Thoracic aorta (tissue), 2 donors: ENCODE data around the gene LPIN1. TPM values are rescaled to one million over a fixed set of nuclear protein-coding genes. Genes with fewer than 3 reads are reported as not detected.
A peak's percentile ranks its signal among the peaks of the same experiment; 100 is the strongest.

Experiments
- ATAC-seq: fragments of 150-250 bp; one replicate; pipeline ENCODE4 v1.8.0; 2017; ENCODE audit warnings: low read depth; ENCODE audit not compliant: insufficient number of reproducible peaks, low FRiP score
- DNase-seq: peaks from one replicate; pipeline ENCODE4 v3.0.0-alpha.2; 2020; ENCODE audit warnings: low spot score
- H3K27ac ChIP-seq, 2 donors: fragments of 200-600 bp; sonication (generic); 1 replicate in 1 of 2; 2 replicates in 1 of 2; pipeline ENCODE4 v1.5.1; 2016; ENCODE audit warnings: mild to moderate bottlenecking in 2 of 2, moderate library complexity in 2 of 2
- H3K27me3 ChIP-seq: fragments of 200-600 bp; sonication (generic); replicated peaks from 2 replicates; pipeline ENCODE4 v1.6.0; 2016; ENCODE audit warnings: mild to moderate bottlenecking; ENCODE audit not compliant: insufficient read depth
- H3K36me3 ChIP-seq: fragments of 200-600 bp; sonication (generic); one replicate; pipeline ENCODE4 v1.5.1; 2016
- H3K4me1 ChIP-seq, 2 donors: fragments of 200-600 bp; sonication (generic); 1 replicate in 1 of 2; 2 replicates in 1 of 2; pipeline versions ENCODE4 v1.5.1 to v1.6.0; 2016; ENCODE audit warnings: low read depth in 2 of 2, mild to moderate bottlenecking in 1 of 2; ENCODE audit not compliant: control insufficient read depth in 1 of 2
- H3K4me3 ChIP-seq: fragments of 200-600 bp; sonication (generic); 2 replicates; pipeline ENCODE4 v1.5.1; 2016; ENCODE audit warnings: mild to moderate bottlenecking
- H3K9me3 ChIP-seq: fragments of 200-600 bp; sonication (generic); 2 replicates; pipeline ENCODE4 v1.5.1; 2016
- CTCF ChIP-seq: fragments of 200-600 bp; sonication (generic); IDR thresholded peaks from one replicate; pipeline ENCODE4 v1.5.1; 2019; ENCODE audit warnings: antibody characterized with exemption
- total RNA-seq, 2 donors: library from RNA; depleted of rRNA; stranded (reverse); fragments of >200 nt; gene quantifications; one replicate each; pipeline versions ENCODE4 v1.1.0 to v1.2.3, GENCODE V29; 2016

Gene LPIN1
- total RNA-seq, 2 donors from 2014 or later: 24.5 to 55.8 TPM

GRCh38 chr2:11753452-11753885, 7.0 kb downstream of the LPIN1 start:
- ATAC-seq (no peak), DNase-seq (no peak)
- no peak for TF ChIP-seq CTCF
- H3K4me1 ChIP-seq: peaks cover 19 to 37% of the 10 kb centered on the region in 2 donors
- H3K27ac ChIP-seq: peak overlapping the region; percentile 28 to 29
- peak overlapping the region; percentile 50 for H3K4me3 ChIP-seq
- H3K27me3 ChIP-seq: no peaks in the 10 kb centered on the region
- H3K36me3 ChIP-seq: no peaks in the 10 kb centered on the region
- H3K9me3 ChIP-seq: no peaks in the 10 kb centered on the region

- ATAC-seq (peak; percentile 31), DNase-seq (no peak)
- no peaks in the 10 kb centered on the region for H3K27me3 ChIP-seq
- no peaks in the 10 kb centered on the region for H3K36me3 ChIP-seq
- peak overlapping the region; percentile 50 for H3K4me3 ChIP-seq
- no peaks in the 10 kb centered on the region for H3K9me3 ChIP-seq
- TF ChIP-seq CTCF: no peak
- H3K27ac ChIP-seq: peak overlapping the region; percentile 28 to 29
- H3K4me1 ChIP-seq: peaks cover 19 to 33% of the 10 kb centered on the region in 2 donors
Measured at GRCh38 chr2:11753886-11754699, 7.7 kb downstream of the LPIN1 start.

GRCh38 chr2:11754700-11755015, 8.2 kb downstream of the LPIN1 start:
- H3K27me3 ChIP-seq: no peaks in the 10 kb centered on the region
- H3K36me3 ChIP-seq: no peaks in the 10 kb centered on the region
- peaks cover 19 to 33% of the 10 kb centered on the region in 2 donors for H3K4me1 ChIP-seq
- no peak for DNase-seq
- no peak overlapping the region for H3K4me3 ChIP-seq
- no peak for ATAC-seq
- no peaks in the 10 kb centered on the region for H3K9me3 ChIP-seq
- no peak for TF ChIP-seq CTCF
- H3K27ac ChIP-seq: no peak overlapping the region

- peaks cover 17 to 20% of the 10 kb centered on the region in 2 donors for H3K4me1 ChIP-seq
Measured at GRCh38 chr2:11757101-11757500, 10.7 kb downstream of the LPIN1 start.

GRCh38 chr2:11758187-11758586, 11.8 kb downstream of the LPIN1 start:
- no peak overlapping the region for H3K27ac ChIP-seq
- no peaks in the 10 kb centered on the region for H3K36me3 ChIP-seq
- no peak overlapping the region for H3K4me3 ChIP-seq
- TF ChIP-seq CTCF: no peak
- H3K9me3 ChIP-seq: no peaks in the 10 kb centered on the region
- peaks cover 15 to 16% of the 10 kb centered on the region in 2 donors for H3K4me1 ChIP-seq
- ATAC-seq: no peak
- no peak for DNase-seq
- no peaks in the 10 kb centered on the region for H3K27me3 ChIP-seq

More at GRCh38 chr2:11757101-11757500, 10.7 kb downstream of the LPIN1 start:
- DNase-seq: no peak
- H3K27ac ChIP-seq: no peak overlapping the region
- H3K9me3 ChIP-seq: no peaks in the 10 kb centered on the region
- no peaks in the 10 kb centered on the region for H3K36me3 ChIP-seq
- H3K27me3 ChIP-seq: no peaks in the 10 kb centered on the region
- no peak for ATAC-seq
- no peak for TF ChIP-seq CTCF
- no peak overlapping the region for H3K4me3 ChIP-seq
